ENCODE measurements around the gene SPATA12. TPM values are rescaled to one million over a fixed set of nuclear protein-coding genes. Genes with fewer than 3 reads are reported as not detected.
A peak's percentile ranks its signal among the peaks of the same experiment; 100 is the strongest.
"Not testable (repeated sequence)": the region's sequence is repeated elsewhere in the genome, so short reads cannot be mapped to it uniquely, and the experiment has no call there.

Gene SPATA12
- total RNA-seq, 1 donor: not detected

- H3K79me2 ChIP-seq (ENCODE audit: insufficient read depth, low read length): no peaks in the 10 kb centered on the region
- peak overlapping the region; percentile 72 for H3K4me2 ChIP-seq (ENCODE audit: insufficient read depth, low read length)
- peaks cover 46% of the 10 kb centered on the region for H3K27me3 ChIP-seq (ENCODE audit: insufficient read depth, low read length)
- peak overlapping the region; percentile 74 for H3K4me3 ChIP-seq (ENCODE audit: insufficient read depth, low read length)
- DNase-seq (ENCODE audit: insufficient read length, low spot score, missing footprints): no peak
- no peak for TF ChIP-seq CTCF (IDR thresholded peaks at IDR 0.05; ENCODE audit: extremely low read depth, low read depth, low read length)
- H3K4me1 ChIP-seq (ENCODE audit: insufficient read depth, low read length): peaks cover 8% of the 10 kb centered on the region
- H4K20me1 ChIP-seq (ENCODE audit: insufficient read depth, low read length): no peaks in the 10 kb centered on the region
- peak overlapping the region; percentile 22 for H2AFZ ChIP-seq (ENCODE audit: low read length)
- H3K9me3 ChIP-seq (ENCODE audit: low read depth, low read length): no peaks in the 10 kb centered on the region
- no peaks in the 10 kb centered on the region for H3K36me3 ChIP-seq (ENCODE audit: insufficient read depth, low read length)
- H3K27ac ChIP-seq (ENCODE audit: low read depth, low read length): no peak overlapping the region
Observed at GRCh38 chr3:57079474-57079831, 19.0 kb downstream of the SPATA12 start.

GRCh38 chr3:57080171-57080570 lies 19.7 kb downstream of the SPATA12 start:
- no peaks in the 10 kb centered on the region for H3K36me3 ChIP-seq (ENCODE audit: insufficient read depth, low read length)
- peaks cover 46% of the 10 kb centered on the region for H3K27me3 ChIP-seq (ENCODE audit: insufficient read depth, low read length)
- TF ChIP-seq CTCF (IDR thresholded peaks at IDR 0.05; ENCODE audit: extremely low read depth, low read depth, low read length): no peak
- no peaks in the 10 kb centered on the region for H3K9me3 ChIP-seq (ENCODE audit: low read depth, low read length)
- peaks cover 8% of the 10 kb centered on the region for H3K4me1 ChIP-seq (ENCODE audit: insufficient read depth, low read length)
- no peak overlapping the region for H2AFZ ChIP-seq (ENCODE audit: low read length)
- no peaks in the 10 kb centered on the region for H4K20me1 ChIP-seq (ENCODE audit: insufficient read depth, low read length)
- H3K4me2 ChIP-seq (ENCODE audit: insufficient read depth, low read length): no peak overlapping the region
- H3K79me2 ChIP-seq (ENCODE audit: insufficient read depth, low read length): no peaks in the 10 kb centered on the region
- DNase-seq (ENCODE audit: insufficient read length, low spot score, missing footprints): peak; percentile 62
- no peak overlapping the region for H3K27ac ChIP-seq (ENCODE audit: low read depth, low read length)
- H3K4me3 ChIP-seq (ENCODE audit: insufficient read depth, low read length): no peak overlapping the region

- no peak overlapping the region for H3K4me3 ChIP-seq (ENCODE audit: insufficient read depth, low read length)
- TF ChIP-seq CTCF (IDR thresholded peaks at IDR 0.05; ENCODE audit: extremely low read depth, low read depth, low read length): no peak
- H3K4me1 ChIP-seq (ENCODE audit: insufficient read depth, low read length): peaks cover 8% of the 10 kb centered on the region
- H3K4me2 ChIP-seq (ENCODE audit: insufficient read depth, low read length): no peak overlapping the region
- no peaks in the 10 kb centered on the region for H3K79me2 ChIP-seq (ENCODE audit: insufficient read depth, low read length)
- H3K27me3 ChIP-seq (ENCODE audit: insufficient read depth, low read length): peaks cover 47% of the 10 kb centered on the region
- no peak overlapping the region for H2AFZ ChIP-seq (ENCODE audit: low read length)
- no peak overlapping the region for H3K27ac ChIP-seq (ENCODE audit: low read depth, low read length)
- H3K9me3 ChIP-seq (ENCODE audit: low read depth, low read length): no peaks in the 10 kb centered on the region
- DNase-seq (ENCODE audit: insufficient read length, low spot score, missing footprints): no peak
- no peaks in the 10 kb centered on the region for H4K20me1 ChIP-seq (ENCODE audit: insufficient read depth, low read length)
- H3K36me3 ChIP-seq (ENCODE audit: insufficient read depth, low read length): no peaks in the 10 kb centered on the region
Observed at GRCh38 chr3:57081173-57081572, 20.7 kb downstream of the SPATA12 start.

- Histone ChIP-seq H3K36me3 (ENCODE audit: insufficient read depth, low read length) (no peaks in the 10 kb centered on the region), H3K27ac (ENCODE audit: low read depth, low read length) (no peak overlapping the region), H4K20me1 (ENCODE audit: insufficient read depth, low read length) (no peaks in the 10 kb centered on the region), H3K9me3 (ENCODE audit: low read depth, low read length) (no peaks in the 10 kb centered on the region), H3K4me3 (ENCODE audit: insufficient read depth, low read length) (no peak overlapping the region), H3K27me3 (ENCODE audit: insufficient read depth, low read length) (peaks cover 34% of the 10 kb centered on the region), H3K4me2 (ENCODE audit: insufficient read depth, low read length) (no peak overlapping the region), H2AFZ (ENCODE audit: low read length) (no peak overlapping the region), H3K79me2 (ENCODE audit: insufficient read depth, low read length) (no peaks in the 10 kb centered on the region), H3K4me1 (ENCODE audit: insufficient read depth, low read length) (peaks cover 8% of the 10 kb centered on the region)
- no peak for DNase-seq (ENCODE audit: insufficient read length, low spot score, missing footprints)
- TF ChIP-seq CTCF (IDR thresholded peaks at IDR 0.05; ENCODE audit: extremely low read depth, low read depth, low read length): no peak
Observed at GRCh38 chr3:57082481-57082880, 22.0 kb downstream of the SPATA12 start.

- H3K4me2 ChIP-seq (ENCODE audit: insufficient read depth, low read length); DNase-seq (ENCODE audit: insufficient read length, low spot score, missing footprints); H3K36me3 ChIP-seq (ENCODE audit: insufficient read depth, low read length); H2AFZ ChIP-seq (ENCODE audit: low read length); H3K4me1 ChIP-seq (ENCODE audit: insufficient read depth, low read length); H3K79me2 ChIP-seq (ENCODE audit: insufficient read depth, low read length); H4K20me1 ChIP-seq (ENCODE audit: insufficient read depth, low read length); H3K9me3 ChIP-seq (ENCODE audit: low read depth, low read length); H3K27ac ChIP-seq (ENCODE audit: low read depth, low read length); H3K4me3 ChIP-seq (ENCODE audit: insufficient read depth, low read length): not testable (repeated sequence)
- peaks cover 29% of the 10 kb centered on the region for H3K27me3 ChIP-seq (ENCODE audit: insufficient read depth, low read length)
Observed at GRCh38 chr3:57083266-57083995, 23.0 kb downstream of the SPATA12 start.

Measured in osteoblast (primary cell).